ENCODE measurements around the gene TMEM128.
"Not testable (repeated sequence)": the region's sequence is repeated elsewhere in the genome, so short reads cannot be mapped to it uniquely, and the experiment has no call there.

TMEM128 gene

DNA sequence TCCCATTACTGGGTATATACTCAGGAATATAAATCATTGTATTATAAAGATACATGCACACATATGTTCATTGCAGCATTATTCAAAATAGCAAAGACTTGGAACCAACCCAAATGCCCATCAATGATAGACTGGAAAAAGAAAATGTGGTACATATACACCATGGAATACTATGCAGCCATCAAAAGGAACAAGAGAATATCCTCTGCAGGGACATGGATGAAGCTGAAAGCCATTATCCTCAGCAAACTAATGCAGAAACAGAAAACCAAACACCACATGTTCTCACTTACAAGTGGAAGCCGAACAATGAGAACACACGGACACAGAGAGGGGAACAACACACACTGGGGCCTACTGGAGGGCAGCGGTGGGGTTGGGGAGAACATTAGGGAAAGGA, 9.7 kb upstream of the TMEM128 start:
- DNase-seq (ENCODE audit: extremely low read depth in 1 of 2, low read depth in 1 of 2) = not testable (repeated sequence)

DNA sequence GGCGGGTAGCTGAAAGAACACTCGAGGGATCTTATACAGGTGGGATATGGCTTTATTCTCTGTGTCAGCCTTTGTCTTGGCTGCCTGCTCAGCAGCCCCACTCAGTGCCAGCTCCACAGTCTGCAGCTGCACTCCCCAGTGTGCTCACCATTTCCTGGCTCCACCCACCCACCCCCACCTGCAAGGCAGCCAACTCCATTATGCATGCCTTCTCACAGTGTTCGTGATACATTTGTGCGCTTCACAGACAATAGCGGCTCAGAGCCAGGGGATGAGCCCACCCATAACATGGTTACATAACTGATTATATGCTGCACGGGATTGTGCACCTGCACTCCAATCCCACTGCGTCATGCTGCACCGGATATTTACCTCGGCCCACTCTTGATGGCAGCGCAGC, 8.8 kb upstream of the TMEM128 start:
- no peak for DNase-seq (ENCODE audit: extremely low read depth in 1 of 2, low read depth in 1 of 2)

DNA sequence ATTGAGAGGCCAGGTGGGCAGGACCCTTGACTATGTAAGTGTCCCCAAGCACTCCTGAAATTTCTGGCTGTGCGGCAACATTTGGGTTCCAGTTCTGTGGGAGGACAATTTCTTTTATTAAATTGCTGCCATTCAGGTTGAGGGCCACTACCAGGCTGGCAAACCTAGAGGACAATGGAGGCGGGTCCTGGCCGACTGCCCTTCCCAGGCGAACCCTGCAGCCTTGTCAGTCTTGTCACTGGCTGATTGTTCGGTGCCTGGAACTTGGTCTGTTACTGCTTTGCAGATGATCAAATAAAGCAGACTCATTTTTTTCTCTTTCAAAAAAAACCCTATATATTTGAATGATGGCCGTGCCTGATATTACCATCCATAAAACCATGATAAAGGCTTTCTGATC, 6.6 kb upstream of the TMEM128 start:
- no peak for DNase-seq (ENCODE audit: extremely low read depth in 1 of 2, low read depth in 1 of 2)

GRCh38 chr4:4254199-4254598, 6.2 kb upstream of the TMEM128 start:
- DNase-seq (ENCODE audit: extremely low read depth in 1 of 2, low read depth in 1 of 2) = no peak

- no peak for DNase-seq (ENCODE audit: extremely low read depth in 1 of 2, low read depth in 1 of 2)
Measured at GRCh38 chr4:4249866-4250265, 1.8 kb upstream of the TMEM128 start.

DNA sequence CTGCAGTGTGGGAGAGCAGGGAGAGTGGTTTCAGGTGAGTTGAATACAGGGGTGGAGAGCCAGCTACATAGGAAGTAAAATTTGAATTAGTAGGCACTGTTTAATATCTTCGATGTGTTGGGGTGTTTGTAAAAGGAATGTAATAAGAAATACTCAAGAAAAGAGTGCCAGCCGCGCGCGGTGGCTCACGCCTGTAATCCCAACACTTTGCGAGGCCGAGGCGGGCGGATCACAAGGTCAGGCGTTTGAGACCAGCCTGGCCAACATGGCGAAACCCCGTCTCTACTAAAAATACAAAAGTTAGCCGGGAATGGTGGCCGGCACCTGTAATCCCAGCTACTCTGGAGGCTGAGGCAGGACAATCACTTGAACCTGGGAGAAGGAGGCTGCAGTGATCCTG, 1.3 kb upstream of the TMEM128 start:
- DNase-seq (ENCODE audit: extremely low read depth in 1 of 2, low read depth in 1 of 2) = not testable (repeated sequence)

GRCh38 chr4:4248885-4249203, 821 bp upstream of the TMEM128 start:
- DNase-seq (ENCODE audit: extremely low read depth in 1 of 2, low read depth in 1 of 2) = no peak

- no peak for DNase-seq (ENCODE audit: extremely low read depth in 1 of 2, low read depth in 1 of 2)
Measured at GRCh38 chr4:4247696-4248028, 361 bp downstream of the TMEM128 start.

DNA sequence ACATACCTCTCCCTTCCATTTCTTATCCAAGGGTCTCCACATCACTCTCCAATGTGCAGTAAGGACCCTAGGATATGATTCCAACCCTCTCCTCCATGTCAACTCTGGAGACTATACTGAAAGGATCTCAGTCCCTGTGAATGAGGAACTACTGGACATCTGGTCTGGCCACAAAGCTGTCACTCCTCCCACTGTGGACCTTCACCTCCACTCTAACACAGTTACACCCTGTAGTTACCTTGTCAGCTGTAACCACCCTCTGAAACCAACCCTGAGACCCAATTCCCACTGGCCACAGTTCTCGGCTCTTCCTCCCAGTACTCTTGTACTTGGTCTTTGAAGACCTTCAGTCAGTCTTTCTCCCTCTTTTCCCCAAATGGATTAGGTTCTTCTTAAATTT, 2.9 kb downstream of the TMEM128 start:
- no peak for DNase-seq (ENCODE audit: extremely low read depth in 1 of 2, low read depth in 1 of 2)

DNA sequence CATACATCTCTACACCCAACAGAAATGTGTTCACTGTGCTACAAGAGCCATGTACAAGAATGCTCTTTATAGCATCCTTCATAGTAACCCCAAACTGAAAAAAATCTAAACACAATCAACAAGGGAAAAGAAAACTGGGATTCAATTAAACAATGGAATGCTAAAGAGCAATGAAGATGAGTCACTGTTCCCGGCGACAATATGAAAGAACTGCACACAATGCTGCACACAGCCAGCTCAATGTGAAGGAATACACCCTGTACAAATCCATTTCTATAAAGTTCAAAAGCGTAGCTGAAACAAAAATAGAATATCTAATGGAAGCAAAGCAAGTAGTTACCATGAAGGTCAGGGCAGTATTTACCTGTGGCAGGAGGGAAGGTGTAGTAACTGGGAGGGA, 8.5 kb downstream of the TMEM128 start:
- not testable (repeated sequence) for DNase-seq (ENCODE audit: extremely low read depth in 1 of 2, low read depth in 1 of 2)

GRCh38 chr4:4233610-4234009, 14.4 kb downstream of the TMEM128 start:
- no peak for DNase-seq (ENCODE audit: extremely low read depth in 1 of 2, low read depth in 1 of 2)

DNA sequence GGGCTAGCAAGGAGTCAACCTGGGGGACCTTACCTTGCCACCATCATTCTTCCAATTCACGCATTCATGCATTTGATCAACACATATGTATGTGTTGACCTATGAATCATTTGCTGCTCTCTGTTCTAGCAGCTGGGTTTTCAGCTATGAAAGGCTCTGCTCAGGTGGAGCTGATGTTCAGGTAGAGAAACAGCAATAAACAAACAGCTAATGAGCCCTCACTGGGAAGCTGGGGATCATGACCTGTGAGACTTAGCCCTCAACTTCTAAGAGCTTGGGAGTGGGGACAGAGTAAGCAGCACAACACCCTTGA, 19.7 kb downstream of the TMEM128 start:
- DNase-seq (ENCODE audit: extremely low read depth in 1 of 2, low read depth in 1 of 2) = no peak

DNA sequence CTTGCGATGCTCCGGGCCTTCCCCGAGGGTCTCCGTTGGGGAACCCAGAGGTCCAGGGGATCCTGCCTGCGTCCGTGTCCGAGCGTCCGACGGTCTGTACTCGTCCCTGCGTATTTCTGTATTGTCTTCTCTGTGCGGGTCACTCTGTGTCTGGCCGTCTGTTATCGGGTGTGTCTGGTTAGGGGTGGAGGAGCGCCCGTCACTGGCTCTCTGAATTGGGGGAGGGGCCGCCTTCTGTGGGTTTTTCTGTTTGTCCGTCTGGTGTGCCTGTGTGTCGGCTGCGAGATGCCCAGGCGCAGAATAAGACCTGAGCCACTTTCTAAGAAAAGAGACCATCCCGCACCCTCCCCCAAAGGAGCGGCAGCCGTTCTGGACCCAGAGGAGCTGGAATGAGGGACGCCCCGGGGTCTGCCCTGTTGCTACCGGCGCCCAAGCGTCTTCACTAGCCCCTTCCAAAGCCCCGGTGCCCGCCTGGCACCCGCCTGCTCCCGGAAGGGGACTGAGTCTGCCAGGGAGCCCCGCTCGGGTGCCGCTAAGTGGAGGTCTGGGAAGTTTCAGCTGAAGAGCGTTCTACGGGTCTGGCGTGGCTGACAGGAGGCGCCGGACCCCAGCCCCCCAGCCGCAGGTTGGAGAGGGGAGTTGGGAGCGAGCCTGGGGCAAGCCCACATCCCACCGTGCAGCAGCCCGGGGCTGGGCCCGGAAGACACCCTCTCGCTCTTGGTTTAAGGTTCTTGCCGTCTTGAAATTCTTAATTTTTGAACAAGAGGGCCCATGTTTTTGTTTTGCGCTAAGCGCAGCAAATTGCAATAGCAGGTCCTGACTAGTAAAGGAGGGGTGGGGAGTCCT, 20.3 kb downstream of the TMEM128 start:
- DNase-seq (ENCODE audit: extremely low read depth in 1 of 2, low read depth in 1 of 2) = no peak

GRCh38 chr4:4226606-4227438, 21.2 kb downstream of the TMEM128 start, which contains the start of gene OTOP1:
Gene OTOP1, minus strand, starts transcription at chr4:4226929. Its CDS starts 65 bp downstream, at chr4:4226864.
- no peak for DNase-seq (ENCODE audit: extremely low read depth in 1 of 2, low read depth in 1 of 2)

DNA sequence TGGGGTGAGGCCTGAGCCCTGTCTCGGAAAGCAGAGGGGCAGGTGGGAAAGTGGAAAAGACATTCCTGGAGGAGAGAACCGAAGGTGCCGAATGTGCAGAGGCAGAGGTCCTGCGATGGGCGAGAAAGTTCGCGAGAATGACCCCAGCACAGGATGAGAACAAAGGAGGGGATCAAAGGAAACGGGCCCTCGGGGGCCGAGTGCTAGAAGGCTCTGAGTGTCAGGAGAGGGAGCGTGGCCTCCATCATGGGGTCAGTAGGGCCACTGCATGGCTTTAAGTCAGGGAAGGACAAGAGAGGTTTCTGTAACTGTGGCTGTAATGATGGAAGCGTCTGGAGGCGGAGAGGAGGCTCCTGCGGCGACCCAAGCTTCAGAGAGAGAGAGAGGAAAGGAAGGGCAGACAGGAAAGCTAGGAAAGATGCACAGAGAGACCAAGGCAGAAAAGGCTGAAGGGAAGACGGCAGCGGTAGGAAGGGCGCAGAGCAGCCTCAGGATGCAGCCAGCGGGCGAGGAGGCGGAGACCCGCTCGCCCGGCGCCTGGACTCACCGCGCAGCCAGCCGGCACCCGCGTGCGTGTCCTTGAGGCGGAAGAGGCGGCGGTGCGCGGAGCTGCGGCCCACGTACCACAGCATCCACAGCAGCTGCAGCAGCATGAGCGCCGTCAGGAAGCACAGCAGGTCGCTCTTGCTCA, 22.0 kb downstream of the TMEM128 start:
- no peak for DNase-seq (ENCODE audit: extremely low read depth in 1 of 2, low read depth in 1 of 2)

DNA sequence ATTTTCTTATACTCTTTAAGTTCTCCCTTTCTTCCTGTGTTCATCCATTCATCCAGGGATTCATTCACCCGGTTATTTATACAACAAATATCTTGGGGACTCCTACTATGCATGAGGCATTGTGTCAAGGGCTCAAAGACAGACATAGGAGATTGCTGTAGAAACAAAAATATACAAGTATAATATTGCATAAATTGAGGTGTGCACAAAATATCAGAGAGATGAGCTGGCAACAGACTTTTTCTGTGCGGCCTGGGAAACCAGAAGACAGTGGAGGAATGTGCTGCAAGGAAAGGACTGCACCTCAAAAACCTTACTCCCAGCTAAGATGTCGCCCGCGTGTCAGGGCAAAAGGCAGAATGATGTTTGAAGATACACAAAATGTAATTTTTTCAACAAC, 30.9 kb downstream of the TMEM128 start:
- DNase-seq (ENCODE audit: extremely low read depth in 1 of 2, low read depth in 1 of 2) = no peak

- DNase-seq (ENCODE audit: extremely low read depth in 1 of 2, low read depth in 1 of 2) = no peak
Measured at GRCh38 chr4:4216648-4217047, 31.4 kb downstream of the TMEM128 start.

- not testable (repeated sequence) for DNase-seq (ENCODE audit: extremely low read depth in 1 of 2, low read depth in 1 of 2)
Measured at GRCh38 chr4:4213674-4214073, 34.3 kb downstream of the TMEM128 start.

GRCh38 chr4:4206204-4206603, 41.8 kb downstream of the TMEM128 start:
- DNase-seq (ENCODE audit: extremely low read depth in 1 of 2, low read depth in 1 of 2) = no peak

GRCh38 chr4:4204401-4204745, 43.6 kb downstream of the TMEM128 start:
- DNase-seq (ENCODE audit: extremely low read depth in 1 of 2, low read depth in 1 of 2) = no peak

DNA sequence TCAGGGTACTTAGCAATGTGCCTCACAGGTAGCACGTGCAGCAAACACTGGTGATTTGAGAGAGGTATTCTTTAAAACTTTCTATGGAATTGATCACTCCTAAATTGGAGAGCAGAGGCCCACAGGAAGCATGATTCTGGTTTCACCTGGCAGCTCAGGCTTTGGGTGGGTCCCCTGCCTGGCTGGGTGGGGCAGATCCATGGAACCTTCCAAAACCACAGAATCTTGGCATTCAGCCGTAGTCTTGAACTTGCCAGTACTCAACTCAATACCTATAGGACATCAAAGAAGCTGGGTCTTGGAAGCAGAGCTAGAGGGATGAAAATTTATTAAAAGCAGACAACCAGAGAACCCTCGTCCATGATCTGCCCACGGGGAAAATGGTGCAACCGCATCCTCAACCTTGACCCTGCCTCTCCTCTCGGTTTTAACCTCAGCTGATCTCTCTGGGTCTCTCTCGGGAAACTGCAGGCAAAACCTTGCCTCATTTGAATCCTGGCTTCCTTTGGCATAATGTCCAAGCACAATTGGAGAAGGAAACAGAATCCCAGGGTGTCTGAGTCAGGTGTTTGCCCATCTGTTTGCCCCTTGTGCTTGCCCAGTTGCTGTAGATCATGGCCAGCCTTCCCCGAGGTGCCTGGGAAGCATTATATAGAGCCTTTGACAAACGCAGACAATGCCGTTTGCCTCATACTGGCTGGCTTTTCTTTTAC, 44.2 kb downstream of the TMEM128 start:
- no peak for DNase-seq (ENCODE audit: extremely low read depth in 1 of 2, low read depth in 1 of 2)

Data from stimulated activated CD8-positive, alpha-beta memory T cell treated with anti-CD3 and anti-CD28 coated beads, Interleukin-7, amount 100 ng/mL, for 48 hours (primary cell).